Measurements from ENCODE around the gene TRIM33.

- TF ChIP-seq CTCF (IDR thresholded peaks at IDR 0.05; ENCODE audit: low read length) (no peak), EZH2 (IDR thresholded peaks at IDR 0.05; ENCODE audit: borderline replicate concordance, low read length) (no peak)
Observed at GRCh38 chr1:114379987-114380386, 131.0 kb downstream of the TRIM33 start.
